Upper lobe of left lung (tissue), 6 donors: ENCODE results near the gene PDE4B. TPM values are rescaled to one million over a fixed set of nuclear protein-coding genes. Genes with fewer than 3 reads are reported as not detected.

Experiments
- ATAC-seq, 2 donors: fragments of 200-7000 bp; cut with Tn5 transposase; one replicate each; pipeline ENCODE4 v1.9.1; 2022; ENCODE audit warnings: mild to moderate bottlenecking in 2 of 2, moderate library complexity in 2 of 2; ENCODE audit not compliant: low FRiP score in 2 of 2
- DNase-seq, 2 donors: peaks; one replicate each; pipeline ENCODE4 v3.0.0-alpha.2; 2019 to 2020
- H3K27ac ChIP-seq, 4 donors: fragments of 200-600 bp; sonication (generic); one replicate each; pipeline ENCODE4 v1.5.1; 2016 to 2019
- H3K27me3 ChIP-seq, 4 donors: fragments of 200-600 bp; sonication (generic); one replicate each; pipeline ENCODE4 v1.5.1; 2017 to 2019
- H3K36me3 ChIP-seq, 4 donors: fragments of 200-600 bp; sonication (generic); one replicate each; pipeline ENCODE4 v1.5.1; 2016 to 2019
- H3K4me1 ChIP-seq, 4 donors: fragments of 200-600 bp; sonication (generic); one replicate each; pipeline ENCODE4 v1.5.1; 2018 to 2019
- H3K4me3 ChIP-seq, 4 donors: fragments of 200-600 bp; sonication (generic); one replicate each; pipeline ENCODE4 v1.5.1; 2017 to 2019; ENCODE audit warnings: mild to moderate bottlenecking in 2 of 4, moderate library complexity in 1 of 4
- H3K9me3 ChIP-seq, 4 donors: fragments of 200-600 bp; sonication (generic); one replicate each; pipeline ENCODE4 v1.5.1; 2018 to 2019
- CTCF ChIP-seq, 6 experiments: fragments of 450-650 bp in 4 of 6; fragments of 200-600 bp in 2 of 6; sonication (generic) in 2 of 6; IDR thresholded peaks; one replicate each; pipeline ENCODE4 v1.5.1; 2016 to 2019; ENCODE audit warnings: antibody characterized with exemption in 6 of 6
- EP300 ChIP-seq, 4 donors: sonication (generic); formaldehyde crosslinking; IDR thresholded peaks; one replicate each; pipeline ENCODE4 v1.5.1; 2017; ENCODE audit warnings: antibody characterized with exemption in 4 of 4, control low read depth in 2 of 4
- POLR2A ChIP-seq, 4 donors: fragments of 450-650 bp; IDR thresholded peaks; one replicate each; pipeline ENCODE4 v1.5.1; 2016 to 2017; ENCODE audit warnings: antibody characterized with exemption in 4 of 4, mild to moderate bottlenecking in 2 of 4
- POLR2AphosphoS5 ChIP-seq, 2 donors: sonication (generic); formaldehyde crosslinking; IDR thresholded peaks; one replicate each; pipeline ENCODE4 v1.5.1; 2017; ENCODE audit warnings: antibody characterized with exemption in 2 of 2
- WGBS, 2 donors: methylation state at CpG; one replicate each; pipeline ENCODE4 v1.1.5; 2017 to 2018; 5-methylcytosine and 5-hydroxymethylcytosine counted together
- total RNA-seq, 6 donors: library from RNA; depleted of rRNA in 4 of 6; stranded (reverse); fragments of >200 nt in 4 of 6; gene quantifications; one replicate each; pipeline versions ENCODE4 v1.1.0 to v1.2.1, GENCODE V29; 2016 to 2021
- donor health status: DM: no; HTN: no; CAD: no; lungs with moderate emphysema.
- donor health status: DM: no; HTN: yes; CAD: no; lungs with severe emphysema.

PDE4B gene
- total RNA-seq, 6 donors from 2014 or later: 8.1 to 61.6 (median 15.9) TPM

- Histone ChIP-seq H3K4me3 (no peak overlapping the region), H3K9me3 (no peaks in the 10 kb centered on the region), H3K27ac (no peak overlapping the region), H3K4me1 (no peaks in the 10 kb centered on the region), H3K36me3 (no peaks in the 10 kb centered on the region), H3K27me3 (no peaks in the 10 kb centered on the region)
- no peak for ATAC-seq
- no peak for TF ChIP-seq EP300 (IDR thresholded peaks at IDR 0.05)
- no peak for TF ChIP-seq POLR2A (IDR thresholded peaks at IDR 0.05)
- TF ChIP-seq CTCF (IDR thresholded peaks at IDR 0.05): no peak
- 84 to 91% methylated on average over 4 of the region's 4 CpGs for WGBS, 2 donors
- DNase-seq: no peak
These were observed 434.3 kb downstream of the PDE4B start for GRCh38 chr1:66226985-66227384.

GRCh38 chr1:66227966-66228365 is 435.3 kb downstream of the PDE4B start:
- no peak overlapping the region for H3K4me3 ChIP-seq
- no peak overlapping the region for H3K27ac ChIP-seq
- H3K27me3 ChIP-seq: no peaks in the 10 kb centered on the region
- H3K4me1 ChIP-seq: no peaks in the 10 kb centered on the region
- no peak for ATAC-seq
- 100% methylated on average over 2 of the region's 2 CpGs for WGBS, 2 donors
- no peak for TF ChIP-seq POLR2A (IDR thresholded peaks at IDR 0.05)
- no peak for TF ChIP-seq POLR2AphosphoS5 (IDR thresholded peaks at IDR 0.05)
- TF ChIP-seq CTCF (IDR thresholded peaks at IDR 0.05): no peak
- no peak for TF ChIP-seq EP300 (IDR thresholded peaks at IDR 0.05)
- no peaks in the 10 kb centered on the region for H3K36me3 ChIP-seq
- H3K9me3 ChIP-seq: no peaks in the 10 kb centered on the region
- DNase-seq: no peak

GRCh38 chr1:66231217-66231616 is 438.5 kb downstream of the PDE4B start:
- Histone ChIP-seq H3K4me1 (no peaks in the 10 kb centered on the region), H3K27me3 (no peaks in the 10 kb centered on the region), H3K27ac (no peak overlapping the region), H3K4me3 (no peak overlapping the region), H3K9me3 (no peaks in the 10 kb centered on the region), H3K36me3 (no peaks in the 10 kb centered on the region)
- DNase-seq (no peak), ATAC-seq (no peak)
- TF ChIP-seq CTCF (IDR thresholded peaks at IDR 0.05): no peak
- no peak for TF ChIP-seq POLR2A (IDR thresholded peaks at IDR 0.05)

GRCh38 chr1:66231681-66232463 is 439.2 kb downstream of the PDE4B start:
- TF ChIP-seq EP300 (IDR thresholded peaks at IDR 0.05): no peak
- no peak for TF ChIP-seq CTCF (IDR thresholded peaks at IDR 0.05)
- no peak for TF ChIP-seq POLR2AphosphoS5 (IDR thresholded peaks at IDR 0.05)
- TF ChIP-seq POLR2A (IDR thresholded peaks at IDR 0.05): no peak
- H3K27me3 ChIP-seq: no peaks in the 10 kb centered on the region
- ATAC-seq: no peak
- H3K4me3 ChIP-seq: no peak overlapping the region
- WGBS, 2 donors: 80 to 81% methylated on average over 5 of the region's 5 CpGs
- no peaks in the 10 kb centered on the region for H3K4me1 ChIP-seq
- H3K36me3 ChIP-seq: no peaks in the 10 kb centered on the region
- H3K9me3 ChIP-seq: no peaks in the 10 kb centered on the region
- DNase-seq: no peak
- no peak overlapping the region for H3K27ac ChIP-seq

GRCh38 chr1:66237042-66237441 is 444.3 kb downstream of the PDE4B start:
- WGBS, 2 donors: 69 to 92% methylated on average over 2 of the region's 2 CpGs
- DNase-seq: no peak
- Histone ChIP-seq H3K4me1 (no peaks in the 10 kb centered on the region), H3K9me3 (no peaks in the 10 kb centered on the region), H3K27ac (no peak overlapping the region), H3K36me3 (no peaks in the 10 kb centered on the region), H3K27me3 (no peaks in the 10 kb centered on the region), H3K4me3 (no peak overlapping the region)
- TF ChIP-seq EP300 (IDR thresholded peaks at IDR 0.05) (no peak), POLR2A (IDR thresholded peaks at IDR 0.05) (no peak), CTCF (IDR thresholded peaks at IDR 0.05) (no peak), POLR2AphosphoS5 (IDR thresholded peaks at IDR 0.05) (no peak)
- no peak for ATAC-seq
